Esophagus muscularis mucosa (tissue), 3 donors: Measurements from ENCODE around the gene GPC1.

ENCODE experiments used
- POLR2A ChIP-seq: fragments of 450-650 bp; IDR thresholded peaks from one replicate; pipeline ENCODE4 v1.6.1; 2017; ENCODE audit warnings: antibody characterized with exemption, moderate library complexity, mild to moderate bottlenecking, low read depth
- TF ChIP-seq, protein P1 (sequence below), 3 experiments: fragments of 200-600 bp in 2 of 3; fragments of 450-650 bp in 1 of 3; sonication (generic) in 2 of 3; IDR thresholded peaks; one replicate each; pipeline ENCODE4 v1.5.1; 2017 to 2019; ENCODE audit warnings: antibody characterized with exemption in 3 of 3, mild to moderate bottlenecking in 2 of 3, moderate library complexity in 1 of 3

DNA sequence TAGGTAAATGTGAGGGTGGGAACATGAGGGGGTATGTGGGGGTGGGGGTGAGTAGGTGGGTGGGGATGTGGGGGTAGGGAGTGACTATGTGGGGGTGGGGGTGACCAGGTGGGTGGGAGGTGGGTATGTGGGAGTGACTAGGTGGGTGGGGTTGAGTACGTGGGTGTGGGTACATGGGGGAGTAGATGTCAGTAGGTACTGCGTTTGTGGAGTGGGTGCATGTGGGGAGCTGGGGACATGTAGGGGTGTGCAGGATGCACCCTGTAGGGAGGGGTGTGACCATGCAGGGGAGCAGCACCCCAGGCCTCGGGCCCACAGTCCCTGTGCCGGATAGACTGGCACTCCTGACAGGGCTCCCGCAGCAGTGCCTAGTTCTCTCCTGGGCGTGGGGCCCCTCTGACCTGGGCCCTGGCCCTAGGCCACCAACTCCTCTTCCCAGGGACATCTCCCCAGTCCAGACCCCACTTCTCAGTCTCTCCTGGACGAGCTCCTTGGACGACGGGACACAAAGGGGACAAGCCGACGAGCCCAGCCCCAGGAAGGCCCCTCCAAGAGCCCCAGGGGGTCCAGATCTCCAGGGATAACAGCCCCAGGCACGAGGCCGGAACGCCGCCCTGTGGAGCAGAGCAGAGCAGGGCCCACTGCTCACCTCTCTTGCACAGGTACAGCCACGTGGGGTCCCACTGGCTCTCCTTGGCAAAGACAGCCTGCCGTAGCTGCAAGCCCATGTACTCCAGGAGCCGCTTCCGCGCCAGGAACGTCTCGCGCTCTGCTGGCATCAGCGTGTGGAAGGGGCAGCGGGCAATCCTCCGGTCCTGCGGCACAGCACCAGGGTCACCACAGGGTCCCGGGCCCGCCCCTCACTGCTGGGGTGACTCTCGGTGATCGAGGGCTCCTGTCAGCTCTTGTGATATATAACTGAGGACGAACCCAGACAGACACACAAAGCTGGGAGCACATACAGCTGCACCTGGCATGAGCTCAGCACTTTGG, 64.1 kb downstream of the GPC1 start:
- TF ChIP-seq, protein P1, sequence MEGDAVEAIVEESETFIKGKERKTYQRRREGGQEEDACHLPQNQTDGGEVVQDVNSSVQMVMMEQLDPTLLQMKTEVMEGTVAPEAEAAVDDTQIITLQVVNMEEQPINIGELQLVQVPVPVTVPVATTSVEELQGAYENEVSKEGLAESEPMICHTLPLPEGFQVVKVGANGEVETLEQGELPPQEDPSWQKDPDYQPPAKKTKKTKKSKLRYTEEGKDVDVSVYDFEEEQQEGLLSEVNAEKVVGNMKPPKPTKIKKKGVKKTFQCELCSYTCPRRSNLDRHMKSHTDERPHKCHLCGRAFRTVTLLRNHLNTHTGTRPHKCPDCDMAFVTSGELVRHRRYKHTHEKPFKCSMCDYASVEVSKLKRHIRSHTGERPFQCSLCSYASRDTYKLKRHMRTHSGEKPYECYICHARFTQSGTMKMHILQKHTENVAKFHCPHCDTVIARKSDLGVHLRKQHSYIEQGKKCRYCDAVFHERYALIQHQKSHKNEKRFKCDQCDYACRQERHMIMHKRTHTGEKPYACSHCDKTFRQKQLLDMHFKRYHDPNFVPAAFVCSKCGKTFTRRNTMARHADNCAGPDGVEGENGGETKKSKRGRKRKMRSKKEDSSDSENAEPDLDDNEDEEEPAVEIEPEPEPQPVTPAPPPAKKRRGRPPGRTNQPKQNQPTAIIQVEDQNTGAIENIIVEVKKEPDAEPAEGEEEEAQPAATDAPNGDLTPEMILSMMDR (IDR thresholded peaks at IDR 0.05), result no peak
- TF ChIP-seq POLR2A, result no peak
